GM12878 (cell line): ENCODE results near the gene SLC47A2. TPM values are rescaled to one million over a fixed set of nuclear protein-coding genes. Genes with fewer than 3 reads are reported as not detected.

Experiments
- BACH1 ChIP-seq: fragments of 450-650 bp; IDR thresholded peaks from 2 replicates; pipeline ENCODE4 v1.6.1; 2017; ENCODE audit warnings: mild to moderate bottlenecking, borderline replicate concordance
- BHLHE40 ChIP-seq, 2 experiments: fragments of 450-650 bp in 1 of 2; IDR thresholded peaks; 2 replicates each; pipeline ENCODE4 v1.6.1; 2011 to 2017; ENCODE audit warnings: low read depth in 2 of 2, borderline replicate concordance in 1 of 2, improper control_type of control experiment in 1 of 2, low read length in 1 of 2, mild to moderate bottlenecking in 1 of 2
- CHD4 ChIP-seq: fragments of 200-600 bp; sonication (generic); IDR thresholded peaks from 2 replicates; pipeline ENCODE4 v1.6.1; 2016; ENCODE audit warnings: mild to moderate bottlenecking
- EED ChIP-seq: sonication (generic); IDR thresholded peaks from 2 replicates; pipeline ENCODE4 v1.6.1; 2016; ENCODE audit warnings: antibody characterized with exemption, low read depth
- EP300 ChIP-seq, 2 experiments: fragments of 150-350 bp in 1 of 2; IDR thresholded peaks; 2 replicates each; pipeline ENCODE4 v1.6.1; 2011 to 2012; ENCODE audit warnings: low read depth in 2 of 2, low read length in 2 of 2, borderline replicate concordance in 1 of 2, improper control_type of control experiment in 1 of 2, inconsistent platforms in 1 of 2; ENCODE audit not compliant: control insufficient read depth in 1 of 2
- HDGF ChIP-seq: fragments of 450-650 bp; IDR thresholded peaks from 2 replicates; pipeline ENCODE4 v1.6.1; 2016; ENCODE audit warnings: antibody characterized with exemption
- IKZF2 ChIP-seq, 2 experiments: fragments of 450-650 bp; IDR thresholded peaks; 2 replicates each; pipeline ENCODE4 v1.6.1; 2017; ENCODE audit warnings: mild to moderate bottlenecking in 2 of 2, moderate library complexity in 2 of 2
- MEF2B ChIP-seq: fragments of 450-650 bp; IDR thresholded peaks from 2 replicates; pipeline ENCODE4 v1.6.1; 2018; ENCODE audit warnings: mild to moderate bottlenecking, moderate library complexity; ENCODE audit not compliant: partially characterized antibody, poor library complexity, severe bottlenecking
- PML ChIP-seq: IDR thresholded peaks from 2 replicates; pipeline ENCODE4 v1.6.1; 2012; ENCODE audit warnings: low read length, inconsistent platforms
- SUZ12 ChIP-seq: fragments of 200-600 bp; sonication (generic); IDR thresholded peaks from one replicate; pipeline ENCODE4 v1.6.1; 2018; ENCODE audit warnings: antibody characterized with exemption, mild to moderate bottlenecking; ENCODE audit not compliant: unreplicated experiment
- ZNF24 ChIP-seq: fragments of 450-650 bp; IDR thresholded peaks from 2 replicates; pipeline ENCODE4 v1.6.1; 2017; ENCODE audit warnings: antibody characterized with exemption, mild to moderate bottlenecking
- polyA plus RNA-seq, 11 experiments: library from polyadenylated mRNA; depleted of rRNA in 4 of 11; unstranded in 6 of 11; stranded (reverse) in 5 of 11; fragments of >200 nt; fragmentation: Nextera tagmentation in 4 of 11; fragmentation: Illumina TruSeq in 1 of 11; extraction: Ambion mirVana in 4 of 11; extraction: Trizol in 1 of 11; gene quantifications; 1 replicate in 1 of 11; 2 replicates in 10 of 11; pipeline versions ENCODE4 v1.2.1 to v1.2.3, GENCODE V29; 2011 to 2016; ENCODE audit warnings: inconsistent platforms in 2 of 11, missing spikeins in 2 of 11, low read depth in 1 of 11
- total RNA-seq, 4 experiments: library from RNA; depleted of rRNA in 3 of 4; stranded (reverse); fragments of >200 nt in 3 of 4; fragmentation: Illumina TruSeq in 1 of 4; extraction: Trizol in 1 of 4; gene quantifications; 2 replicates each; pipeline versions ENCODE4 v1.2.1 to v1.2.3, GENCODE V29; 2013 to 2021
- TF ChIP-seq, protein P1 (sequence below): fragments of 450-650 bp; IDR thresholded peaks from 2 replicates; pipeline ENCODE4 v1.6.1; 2016; ENCODE audit warnings: mild to moderate bottlenecking
- TF ChIP-seq, protein P2 (sequence below), 3 experiments: IDR thresholded peaks in 2 of 3; conservative IDR thresholded peaks in 1 of 3; 2 replicates each; pipeline ENCODE4 v1.5.1; 2011; ENCODE audit warnings: low read depth in 3 of 3, low read length in 3 of 3, mild to moderate bottlenecking in 3 of 3, control low read depth in 2 of 3, moderate library complexity in 2 of 3, inconsistent platforms in 1 of 3, mixed read lengths in 1 of 3; ENCODE audit not compliant: control insufficient read depth in 2 of 3, insufficient read depth in 1 of 3; ENCODE audit errors: extremely low read depth in 1 of 3
- TF ChIP-seq, protein P3 (sequence below): fragments of 450-650 bp; formaldehyde crosslinking; IDR thresholded peaks from 2 replicates; pipeline ENCODE4 v1.5.0; 2022; ENCODE audit warnings: mild to moderate bottlenecking, missing genetic modification characterization
- TF ChIP-seq, protein P4 (sequence below): IDR thresholded peaks from 2 replicates; pipeline ENCODE4 v1.6.1; 2011; ENCODE audit warnings: borderline replicate concordance, low read depth, mild to moderate bottlenecking, moderate library complexity, low read length; ENCODE audit not compliant: insufficient read depth, poor library complexity, severe bottlenecking
- TF ChIP-seq, protein P5 (sequence below): IDR thresholded peaks from 2 replicates; pipeline ENCODE4 v1.6.1; 2012; ENCODE audit warnings: low read depth, low read length, improper control_type of control experiment

SLC47A2 gene
- total and polyA plus RNA-seq, 10 of the 15 experiments (the other 5 are each of a cell fraction or from before 2014, with no cell fraction given): not detected

DNA sequence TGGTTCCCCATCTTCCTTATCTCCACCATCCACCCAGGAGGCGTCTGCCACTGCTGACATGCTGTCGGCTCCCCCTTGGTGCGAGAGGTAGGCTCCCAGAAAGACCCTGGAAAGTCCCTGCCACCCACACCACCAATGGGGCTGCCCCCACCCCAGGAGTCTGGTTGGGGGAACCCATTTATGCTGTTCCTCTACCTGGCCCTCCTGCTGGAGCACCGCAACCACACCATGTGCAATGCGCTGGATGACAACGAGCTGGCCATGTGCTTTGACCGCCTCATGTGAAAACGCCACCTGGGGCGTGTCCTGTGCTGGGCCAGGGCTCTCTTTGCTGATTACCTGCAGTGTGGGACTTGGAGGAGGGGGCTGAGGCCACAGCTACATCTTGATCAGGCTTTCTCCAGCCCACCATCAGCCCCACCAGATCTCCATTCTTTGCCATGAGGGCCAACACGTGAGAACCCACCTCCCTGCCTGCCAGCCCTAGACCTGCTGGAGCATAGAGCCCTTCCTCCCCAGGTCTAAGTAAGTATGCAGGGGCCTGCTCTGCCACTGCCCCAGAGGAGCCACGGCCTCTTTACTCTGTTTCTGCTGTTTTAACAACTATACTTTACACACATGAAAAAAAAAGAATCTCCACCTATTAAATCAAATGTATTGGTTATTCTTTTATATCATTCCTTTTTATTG, 39.6 kb upstream of the SLC47A2 start (continued):
- no peak for TF ChIP-seq MEF2B
- TF ChIP-seq, protein P1, sequence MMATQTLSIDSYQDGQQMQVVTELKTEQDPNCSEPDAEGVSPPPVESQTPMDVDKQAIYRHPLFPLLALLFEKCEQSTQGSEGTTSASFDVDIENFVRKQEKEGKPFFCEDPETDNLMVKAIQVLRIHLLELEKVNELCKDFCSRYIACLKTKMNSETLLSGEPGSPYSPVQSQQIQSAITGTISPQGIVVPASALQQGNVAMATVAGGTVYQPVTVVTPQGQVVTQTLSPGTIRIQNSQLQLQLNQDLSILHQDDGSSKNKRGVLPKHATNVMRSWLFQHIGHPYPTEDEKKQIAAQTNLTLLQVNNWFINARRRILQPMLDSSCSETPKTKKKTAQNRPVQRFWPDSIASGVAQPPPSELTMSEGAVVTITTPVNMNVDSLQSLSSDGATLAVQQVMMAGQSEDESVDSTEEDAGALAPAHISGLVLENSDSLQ: no peak
- TF ChIP-seq, protein P2, sequence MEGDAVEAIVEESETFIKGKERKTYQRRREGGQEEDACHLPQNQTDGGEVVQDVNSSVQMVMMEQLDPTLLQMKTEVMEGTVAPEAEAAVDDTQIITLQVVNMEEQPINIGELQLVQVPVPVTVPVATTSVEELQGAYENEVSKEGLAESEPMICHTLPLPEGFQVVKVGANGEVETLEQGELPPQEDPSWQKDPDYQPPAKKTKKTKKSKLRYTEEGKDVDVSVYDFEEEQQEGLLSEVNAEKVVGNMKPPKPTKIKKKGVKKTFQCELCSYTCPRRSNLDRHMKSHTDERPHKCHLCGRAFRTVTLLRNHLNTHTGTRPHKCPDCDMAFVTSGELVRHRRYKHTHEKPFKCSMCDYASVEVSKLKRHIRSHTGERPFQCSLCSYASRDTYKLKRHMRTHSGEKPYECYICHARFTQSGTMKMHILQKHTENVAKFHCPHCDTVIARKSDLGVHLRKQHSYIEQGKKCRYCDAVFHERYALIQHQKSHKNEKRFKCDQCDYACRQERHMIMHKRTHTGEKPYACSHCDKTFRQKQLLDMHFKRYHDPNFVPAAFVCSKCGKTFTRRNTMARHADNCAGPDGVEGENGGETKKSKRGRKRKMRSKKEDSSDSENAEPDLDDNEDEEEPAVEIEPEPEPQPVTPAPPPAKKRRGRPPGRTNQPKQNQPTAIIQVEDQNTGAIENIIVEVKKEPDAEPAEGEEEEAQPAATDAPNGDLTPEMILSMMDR (IDR thresholded peaks at IDR 0.05 in 2 of 3, conservative IDR thresholded peaks at IDR 0.05 in 1 of 3; ENCODE audit: control insufficient read depth in 2 of 3, extremely low read depth in 1 of 3, insufficient read depth in 1 of 3, low read depth in 3 of 3, low read length in 3 of 3): no peak
- TF ChIP-seq BACH1: no peak
- TF ChIP-seq EP300 (IDR thresholded peaks at IDR 0.05; ENCODE audit: borderline replicate concordance in 1 of 2, control insufficient read depth in 1 of 2, low read depth in 2 of 2, low read length in 2 of 2): no peak
- TF ChIP-seq EED: peak; percentile 47
- TF ChIP-seq, protein P3, sequence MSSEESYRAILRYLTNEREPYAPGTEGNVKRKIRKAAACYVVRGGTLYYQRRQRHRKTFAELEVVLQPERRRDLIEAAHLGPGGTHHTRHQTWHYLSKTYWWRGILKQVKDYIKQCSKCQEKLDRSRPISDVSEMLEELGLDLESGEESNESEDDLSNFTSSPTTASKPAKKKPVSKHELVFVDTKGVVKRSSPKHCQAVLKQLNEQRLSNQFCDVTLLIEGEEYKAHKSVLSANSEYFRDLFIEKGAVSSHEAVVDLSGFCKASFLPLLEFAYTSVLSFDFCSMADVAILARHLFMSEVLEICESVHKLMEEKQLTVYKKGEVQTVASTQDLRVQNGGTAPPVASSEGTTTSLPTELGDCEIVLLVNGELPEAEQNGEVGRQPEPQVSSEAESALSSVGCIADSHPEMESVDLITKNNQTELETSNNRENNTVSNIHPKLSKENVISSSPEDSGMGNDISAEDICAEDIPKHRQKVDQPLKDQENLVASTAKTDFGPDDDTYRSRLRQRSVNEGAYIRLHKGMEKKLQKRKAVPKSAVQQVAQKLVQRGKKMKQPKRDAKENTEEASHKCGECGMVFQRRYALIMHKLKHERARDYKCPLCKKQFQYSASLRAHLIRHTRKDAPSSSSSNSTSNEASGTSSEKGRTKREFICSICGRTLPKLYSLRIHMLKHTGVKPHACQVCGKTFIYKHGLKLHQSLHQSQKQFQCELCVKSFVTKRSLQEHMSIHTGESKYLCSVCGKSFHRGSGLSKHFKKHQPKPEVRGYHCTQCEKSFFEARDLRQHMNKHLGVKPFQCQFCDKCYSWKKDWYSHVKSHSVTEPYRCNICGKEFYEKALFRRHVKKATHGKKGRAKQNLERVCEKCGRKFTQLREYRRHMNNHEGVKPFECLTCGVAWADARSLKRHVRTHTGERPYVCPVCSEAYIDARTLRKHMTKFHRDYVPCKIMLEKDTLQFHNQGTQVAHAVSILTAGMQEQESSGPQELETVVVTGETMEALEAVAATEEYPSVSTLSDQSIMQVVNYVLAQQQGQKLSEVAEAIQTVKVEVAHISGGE (CRISPR knock-in tag): no peak
- no peak for TF ChIP-seq CHD4
- no peak for TF ChIP-seq HDGF
- peak in 1 of 2 experiments; percentile 33; a peak in 1 of 4 replicates for TF ChIP-seq BHLHE40 (IDR thresholded peaks at IDR 0.05; ENCODE audit: borderline replicate concordance in 1 of 2, low read depth in 2 of 2, low read length in 1 of 2)
- no peak for TF ChIP-seq IKZF2 (IDR thresholded peaks at IDR 0.05)
- no peak for TF ChIP-seq PML
- TF ChIP-seq, protein P4, sequence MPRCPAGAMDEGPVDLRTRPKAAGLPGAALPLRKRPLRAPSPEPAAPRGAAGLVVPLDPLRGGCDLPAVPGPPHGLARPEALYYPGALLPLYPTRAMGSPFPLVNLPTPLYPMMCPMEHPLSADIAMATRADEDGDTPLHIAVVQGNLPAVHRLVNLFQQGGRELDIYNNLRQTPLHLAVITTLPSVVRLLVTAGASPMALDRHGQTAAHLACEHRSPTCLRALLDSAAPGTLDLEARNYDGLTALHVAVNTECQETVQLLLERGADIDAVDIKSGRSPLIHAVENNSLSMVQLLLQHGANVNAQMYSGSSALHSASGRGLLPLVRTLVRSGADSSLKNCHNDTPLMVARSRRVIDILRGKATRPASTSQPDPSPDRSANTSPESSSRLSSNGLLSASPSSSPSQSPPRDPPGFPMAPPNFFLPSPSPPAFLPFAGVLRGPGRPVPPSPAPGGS: peak; percentile 42
- no peak for TF ChIP-seq ZNF24
- no peak for TF ChIP-seq SUZ12
- TF ChIP-seq, protein P5, sequence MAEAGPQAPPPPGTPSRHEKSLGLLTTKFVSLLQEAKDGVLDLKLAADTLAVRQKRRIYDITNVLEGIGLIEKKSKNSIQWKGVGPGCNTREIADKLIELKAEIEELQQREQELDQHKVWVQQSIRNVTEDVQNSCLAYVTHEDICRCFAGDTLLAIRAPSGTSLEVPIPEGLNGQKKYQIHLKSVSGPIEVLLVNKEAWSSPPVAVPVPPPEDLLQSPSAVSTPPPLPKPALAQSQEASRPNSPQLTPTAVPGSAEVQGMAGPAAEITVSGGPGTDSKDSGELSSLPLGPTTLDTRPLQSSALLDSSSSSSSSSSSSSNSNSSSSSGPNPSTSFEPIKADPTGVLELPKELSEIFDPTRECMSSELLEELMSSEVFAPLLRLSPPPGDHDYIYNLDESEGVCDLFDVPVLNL: no peak
